Measurements from ENCODE around the gene STOX2.

Gene STOX2

GRCh38 chr4:183986971-183987946 is 82.2 kb downstream of the STOX2 start:
- DNase-seq, result peak; percentile 88

- peak; percentile 92 for DNase-seq
Observed at GRCh38 chr4:183987987-183988392, 82.9 kb downstream of the STOX2 start.

- DNase-seq, result no peak
Observed at GRCh38 chr4:183988874-183989273, 83.8 kb downstream of the STOX2 start.

- peak; percentile 76 for DNase-seq
Observed at GRCh38 chr4:183989461-183989860, 84.4 kb downstream of the STOX2 start.

GRCh38 chr4:183989931-183990330 is 84.8 kb downstream of the STOX2 start:
- peak; percentile 39 for DNase-seq

GRCh38 chr4:183993676-183994075 is 88.6 kb downstream of the STOX2 start:
- DNase-seq, result no peak

GRCh38 chr4:183995570-183995969 is 90.5 kb downstream of the STOX2 start:
- no peak for DNase-seq

- DNase-seq, result peak; percentile 75
Observed at GRCh38 chr4:183996868-183997267, 91.8 kb downstream of the STOX2 start.

- no peak for DNase-seq
Observed at GRCh38 chr4:183999435-183999834, 94.3 kb downstream of the STOX2 start.

- DNase-seq, result no peak
Observed at GRCh38 chr4:184000457-184001396, 95.6 kb downstream of the STOX2 start.

GRCh38 chr4:184003433-184003832 is 98.3 kb downstream of the STOX2 start:
- no peak for DNase-seq

- DNase-seq, result peak; percentile 33
Observed at GRCh38 chr4:184007891-184008290, 102.8 kb downstream of the STOX2 start.

- DNase-seq, result no peak
Observed at GRCh38 chr4:184010696-184011095, 105.6 kb downstream of the STOX2 start.

GRCh38 chr4:184011826-184012380 is 106.8 kb downstream of the STOX2 start:
- no peak for DNase-seq

GRCh38 chr4:184012937-184013336 is 107.8 kb downstream of the STOX2 start:
- DNase-seq, result no peak

- DNase-seq, result no peak
Observed at GRCh38 chr4:184014301-184014700, 109.2 kb downstream of the STOX2 start.

GRCh38 chr4:184016759-184017668 is 111.9 kb downstream of the STOX2 start:
- no peak for DNase-seq

- peak; percentile 81 for DNase-seq
Observed at GRCh38 chr4:184019076-184019475, 114.0 kb downstream of the STOX2 start.

GRCh38 chr4:184019667-184020623 is 114.8 kb downstream of the STOX2 start:
- no peak for DNase-seq

GRCh38 chr4:184021389-184021788 is 116.3 kb downstream of the STOX2 start:
- DNase-seq, result no peak

Data from fibroblast of skin of scalp (primary cell).